HepG2 (cell line): ENCODE measurements around the gene SERTAD3. TPM values are rescaled to one million over a fixed set of nuclear protein-coding genes. Genes with fewer than 3 reads are reported as not detected.

Experiments used
- CHD4 ChIP-seq: fragments of 200-600 bp; sonication (generic); IDR thresholded peaks from 2 replicates; pipeline ENCODE4 v1.7.0; 2017; ENCODE audit warnings: mild to moderate bottlenecking, low read length, borderline replicate concordance
- FOXP1 ChIP-seq, 2 experiments: fragments of 450-650 bp in 1 of 2; IDR thresholded peaks; 2 replicates each; pipeline ENCODE4 v1.6.1; 2017 to 2018; ENCODE audit warnings: antibody characterized with exemption in 1 of 2
- GTF3A ChIP-seq: sonication (generic); formaldehyde crosslinking; conservative IDR thresholded peaks from 2 replicates; pipeline ENCODE4 v1.4.0; 2020; ENCODE audit warnings: mild to moderate bottlenecking, missing genetic modification reagents
- HMG20B ChIP-seq: conservative IDR thresholded peaks from 2 replicates; pipeline ENCODE4 v1.6.1; 2016; ENCODE audit warnings: missing genetic modification reagents, missing compliant biosample characterization
- KMT2B ChIP-seq: IDR thresholded peaks from 2 replicates; pipeline ENCODE4 v1.6.1; 2016; ENCODE audit warnings: missing genetic modification reagents, missing compliant biosample characterization
- MBNL3 ChIP-seq: fragments of 250-450 bp; sonication (Bioruptor Pico); conservative IDR thresholded peaks from 2 replicates; pipeline ENCODE4 v1.8.0; 2022; ENCODE audit warnings: mild to moderate bottlenecking, inconsistent platforms
- SALL1 ChIP-seq: sonication (generic); formaldehyde crosslinking; IDR thresholded peaks from 2 replicates; pipeline ENCODE4 v1.8.0; 2022; ENCODE audit warnings: mild to moderate bottlenecking, missing genetic modification reagents
- SIN3B ChIP-seq: fragments of 150-350 bp; IDR thresholded peaks from 2 replicates; pipeline ENCODE4 v1.6.1; 2014; ENCODE audit warnings: low read length
- SMAD1 ChIP-seq: sonication (generic); formaldehyde crosslinking; IDR thresholded peaks from 2 replicates; pipeline ENCODE4 v1.4.0; 2020; ENCODE audit warnings: missing genetic modification reagents, low read depth, mild to moderate bottlenecking, borderline replicate concordance
- TBP ChIP-seq: sonication (generic); formaldehyde crosslinking; IDR thresholded peaks from 2 replicates; pipeline ENCODE4 v1.5.0; 2020; ENCODE audit warnings: missing genetic modification reagents
- YEATS2 ChIP-seq: sonication (generic); formaldehyde crosslinking; IDR thresholded peaks from 2 replicates; pipeline ENCODE4 v1.4.0; 2020; ENCODE audit warnings: missing genetic modification reagents, borderline replicate concordance
- ZBTB1 ChIP-seq: sonication (generic); formaldehyde crosslinking; IDR thresholded peaks from 2 replicates; pipeline ENCODE4 v1.4.0; 2020; ENCODE audit warnings: missing genetic modification reagents, borderline replicate concordance
- ZKSCAN5 ChIP-seq: sonication (generic); formaldehyde crosslinking; IDR thresholded peaks from 2 replicates; pipeline ENCODE4 v1.5.1; 2020; ENCODE audit warnings: mild to moderate bottlenecking, missing genetic modification reagents
- ZNF12 ChIP-seq: sonication (generic); formaldehyde crosslinking; IDR thresholded peaks from 2 replicates; pipeline ENCODE4 v1.5.0; 2020; ENCODE audit warnings: missing genetic modification reagents
- ZNF230 ChIP-seq: sonication (generic); formaldehyde crosslinking; IDR thresholded peaks from 2 replicates; pipeline ENCODE4 v1.4.0; 2020; ENCODE audit warnings: mild to moderate bottlenecking, missing genetic modification reagents
- ZNF34 ChIP-seq: sonication (generic); formaldehyde crosslinking; IDR thresholded peaks from 2 replicates; pipeline ENCODE4 v1.4.0; 2020; ENCODE audit warnings: mild to moderate bottlenecking, missing genetic modification reagents, borderline replicate concordance
- ZNF556 ChIP-seq: sonication (generic); formaldehyde crosslinking; IDR thresholded peaks from 2 replicates; pipeline ENCODE4 v1.4.0; 2020; ENCODE audit warnings: mild to moderate bottlenecking, missing genetic modification reagents, borderline replicate concordance
- ZNF781 ChIP-seq: sonication (generic); formaldehyde crosslinking; IDR thresholded peaks from 2 replicates; pipeline ENCODE4 v1.5.1; 2020; ENCODE audit warnings: borderline replicate concordance, mild to moderate bottlenecking, missing genetic modification reagents; ENCODE audit errors: not compliant biosample characterization
- polyA plus RNA-seq, 8 experiments: library from polyadenylated mRNA; depleted of rRNA in 3 of 8; stranded (reverse) in 7 of 8; unstranded in 1 of 8; fragments of >200 nt; fragmentation: Illumina TruSeq in 4 of 8; extraction: Trizol in 4 of 8; gene quantifications; 2 replicates each; pipeline versions ENCODE4 v1.2.1 to v1.2.3, GENCODE V29; 2011 to 2016; ENCODE audit warnings: low read depth in 4 of 8, missing spikeins in 1 of 8, mixed read lengths in 1 of 8; ENCODE audit not compliant: insufficient read depth in 1 of 8
- total RNA-seq, 5 experiments: library from RNA; depleted of rRNA; stranded (reverse); fragments of >200 nt; fragmentation: Illumina TruSeq; extraction: Trizol; gene quantifications; 2 replicates each; pipeline ENCODE4 v1.2.3, GENCODE V29; 2016; ENCODE audit warnings: low read depth in 1 of 5
- TF ChIP-seq, protein P1 (sequence below): sonication (generic); formaldehyde crosslinking; IDR thresholded peaks from 2 replicates; pipeline ENCODE4 v1.5.1; 2020; ENCODE audit warnings: mild to moderate bottlenecking, missing genetic modification reagents, borderline replicate concordance
- TF ChIP-seq, protein P2 (sequence below): sonication (generic); formaldehyde crosslinking; IDR thresholded peaks from 2 replicates; pipeline ENCODE4 v1.4.0; 2020; ENCODE audit warnings: missing genetic modification reagents
- TF ChIP-seq, protein P3 (sequence below): sonication (generic); formaldehyde crosslinking; IDR thresholded peaks from 2 replicates; pipeline ENCODE4 v1.5.1; 2020; ENCODE audit warnings: mild to moderate bottlenecking, moderate library complexity, missing genetic modification reagents
- TF ChIP-seq, protein P4 (sequence below): sonication (generic); formaldehyde crosslinking; IDR thresholded peaks from 2 replicates; pipeline ENCODE4 v1.5.0; 2020; ENCODE audit warnings: missing genetic modification reagents

The SERTAD3 gene
- total and polyA plus RNA-seq, 2 of the 13 experiments (the other 11 are each of a cell fraction or from before 2014, with no cell fraction given): 9.6 to 16.9 TPM

DNA sequence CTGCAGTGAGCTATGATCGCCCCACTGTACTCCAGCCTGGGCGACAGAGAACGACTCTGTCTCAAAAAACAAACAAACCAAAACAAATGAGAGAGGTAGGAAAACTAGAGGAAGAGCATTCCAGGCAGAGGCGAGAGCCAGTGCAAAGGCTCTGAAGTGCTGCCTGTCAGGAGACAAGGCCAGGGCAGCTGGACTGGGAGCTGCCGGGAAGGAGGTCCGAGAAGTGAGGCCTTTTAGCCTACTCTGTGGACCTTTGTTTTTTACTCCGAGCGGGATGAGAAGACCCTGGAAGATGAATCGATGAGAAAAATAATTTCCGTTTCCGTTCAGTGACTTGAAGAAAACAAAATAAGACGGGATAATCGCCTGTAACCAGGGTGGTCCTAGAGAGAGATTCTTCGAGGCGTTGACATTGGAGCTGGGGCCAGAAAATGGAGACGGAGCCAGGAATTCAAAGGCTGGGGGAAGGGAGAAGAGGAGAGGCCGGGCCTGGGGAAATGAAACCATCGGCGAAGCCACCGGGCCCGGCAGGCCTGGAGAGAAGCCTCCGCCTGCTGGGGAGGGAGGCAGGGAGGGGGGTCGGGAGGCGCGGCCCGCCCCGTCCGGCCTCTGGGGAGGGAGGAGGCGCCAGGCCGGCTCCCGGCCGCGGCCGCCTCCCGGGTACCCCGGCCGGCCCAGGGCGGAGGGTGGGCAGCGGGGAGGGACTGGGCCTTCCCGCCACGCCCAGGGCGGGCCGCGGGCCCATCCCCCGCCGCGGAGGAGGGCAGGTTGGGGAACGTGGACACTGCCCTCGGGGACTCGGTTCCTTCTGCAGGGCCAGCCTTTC, 10.5 kb downstream of the SERTAD3 start (continued):
- TF ChIP-seq, protein P1, sequence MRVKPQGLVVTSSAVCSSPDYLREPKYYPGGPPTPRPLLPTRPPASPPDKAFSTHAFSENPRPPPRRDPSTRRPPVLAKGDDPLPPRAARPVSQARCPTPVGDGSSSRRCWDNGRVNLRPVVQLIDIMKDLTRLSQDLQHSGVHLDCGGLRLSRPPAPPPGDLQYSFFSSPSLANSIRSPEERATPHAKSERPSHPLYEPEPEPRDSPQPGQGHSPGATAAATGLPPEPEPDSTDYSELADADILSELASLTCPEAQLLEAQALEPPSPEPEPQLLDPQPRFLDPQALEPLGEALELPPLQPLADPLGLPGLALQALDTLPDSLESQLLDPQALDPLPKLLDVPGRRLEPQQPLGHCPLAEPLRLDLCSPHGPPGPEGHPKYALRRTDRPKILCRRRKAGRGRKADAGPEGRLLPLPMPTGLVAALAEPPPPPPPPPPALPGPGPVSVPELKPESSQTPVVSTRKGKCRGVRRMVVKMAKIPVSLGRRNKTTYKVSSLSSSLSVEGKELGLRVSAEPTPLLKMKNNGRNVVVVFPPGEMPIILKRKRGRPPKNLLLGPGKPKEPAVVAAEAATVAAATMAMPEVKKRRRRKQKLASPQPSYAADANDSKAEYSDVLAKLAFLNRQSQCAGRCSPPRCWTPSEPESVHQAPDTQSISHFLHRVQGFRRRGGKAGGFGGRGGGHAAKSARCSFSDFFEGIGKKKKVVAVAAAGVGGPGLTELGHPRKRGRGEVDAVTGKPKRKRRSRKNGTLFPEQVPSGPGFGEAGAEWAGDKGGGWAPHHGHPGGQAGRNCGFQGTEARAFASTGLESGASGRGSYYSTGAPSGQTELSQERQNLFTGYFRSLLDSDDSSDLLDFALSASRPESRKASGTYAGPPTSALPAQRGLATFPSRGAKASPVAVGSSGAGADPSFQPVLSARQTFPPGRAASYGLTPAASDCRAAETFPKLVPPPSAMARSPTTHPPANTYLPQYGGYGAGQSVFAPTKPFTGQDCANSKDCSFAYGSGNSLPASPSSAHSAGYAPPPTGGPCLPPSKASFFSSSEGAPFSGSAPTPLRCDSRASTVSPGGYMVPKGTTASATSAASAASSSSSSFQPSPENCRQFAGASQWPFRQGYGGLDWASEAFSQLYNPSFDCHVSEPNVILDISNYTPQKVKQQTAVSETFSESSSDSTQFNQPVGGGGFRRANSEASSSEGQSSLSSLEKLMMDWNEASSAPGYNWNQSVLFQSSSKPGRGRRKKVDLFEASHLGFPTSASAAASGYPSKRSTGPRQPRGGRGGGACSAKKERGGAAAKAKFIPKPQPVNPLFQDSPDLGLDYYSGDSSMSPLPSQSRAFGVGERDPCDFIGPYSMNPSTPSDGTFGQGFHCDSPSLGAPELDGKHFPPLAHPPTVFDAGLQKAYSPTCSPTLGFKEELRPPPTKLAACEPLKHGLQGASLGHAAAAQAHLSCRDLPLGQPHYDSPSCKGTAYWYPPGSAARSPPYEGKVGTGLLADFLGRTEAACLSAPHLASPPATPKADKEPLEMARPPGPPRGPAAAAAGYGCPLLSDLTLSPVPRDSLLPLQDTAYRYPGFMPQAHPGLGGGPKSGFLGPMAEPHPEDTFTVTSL: no peak
- TF ChIP-seq, protein P2, sequence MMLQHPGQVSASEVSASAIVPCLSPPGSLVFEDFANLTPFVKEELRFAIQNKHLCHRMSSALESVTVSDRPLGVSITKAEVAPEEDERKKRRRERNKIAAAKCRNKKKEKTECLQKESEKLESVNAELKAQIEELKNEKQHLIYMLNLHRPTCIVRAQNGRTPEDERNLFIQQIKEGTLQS (CRISPR knock-in tag): no peak
- TF ChIP-seq ZNF34 (CRISPR knock-in tag) (no peak), ZNF781 (no peak), MBNL3 (CRISPR knock-in tag) (no peak), HMG20B (CRISPR knock-in tag) (0 out of 2 replicates have a peak, but pooled peaks have one; percentile 41), ZNF12 (CRISPR knock-in tag) (no peak), FOXP1 (IDR thresholded peaks at IDR 0.05) (no peak), FOXP1 (CRISPR knock-in tag; IDR thresholded peaks at IDR 0.05) (no peak), YEATS2 (CRISPR knock-in tag) (no peak), ZKSCAN5 (CRISPR knock-in tag) (no peak), ZBTB1 (CRISPR knock-in tag) (no peak), GTF3A (no peak), ZNF556 (peak; percentile 11; the same call in 1 of the 2 replicates), ZNF230 (CRISPR knock-in tag) (no peak), KMT2B (CRISPR knock-in tag) (no peak), SIN3B (no peak), SMAD1 (no peak), TBP (CRISPR knock-in tag) (no peak), CHD4 (no peak), SALL1 (CRISPR knock-in tag) (peak; percentile 17)
- TF ChIP-seq, protein P3, sequence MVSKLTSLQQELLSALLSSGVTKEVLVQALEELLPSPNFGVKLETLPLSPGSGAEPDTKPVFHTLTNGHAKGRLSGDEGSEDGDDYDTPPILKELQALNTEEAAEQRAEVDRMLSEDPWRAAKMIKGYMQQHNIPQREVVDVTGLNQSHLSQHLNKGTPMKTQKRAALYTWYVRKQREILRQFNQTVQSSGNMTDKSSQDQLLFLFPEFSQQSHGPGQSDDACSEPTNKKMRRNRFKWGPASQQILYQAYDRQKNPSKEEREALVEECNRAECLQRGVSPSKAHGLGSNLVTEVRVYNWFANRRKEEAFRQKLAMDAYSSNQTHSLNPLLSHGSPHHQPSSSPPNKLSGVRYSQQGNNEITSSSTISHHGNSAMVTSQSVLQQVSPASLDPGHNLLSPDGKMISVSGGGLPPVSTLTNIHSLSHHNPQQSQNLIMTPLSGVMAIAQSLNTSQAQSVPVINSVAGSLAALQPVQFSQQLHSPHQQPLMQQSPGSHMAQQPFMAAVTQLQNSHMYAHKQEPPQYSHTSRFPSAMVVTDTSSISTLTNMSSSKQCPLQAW (CRISPR knock-in tag): no peak
- TF ChIP-seq, protein P4, sequence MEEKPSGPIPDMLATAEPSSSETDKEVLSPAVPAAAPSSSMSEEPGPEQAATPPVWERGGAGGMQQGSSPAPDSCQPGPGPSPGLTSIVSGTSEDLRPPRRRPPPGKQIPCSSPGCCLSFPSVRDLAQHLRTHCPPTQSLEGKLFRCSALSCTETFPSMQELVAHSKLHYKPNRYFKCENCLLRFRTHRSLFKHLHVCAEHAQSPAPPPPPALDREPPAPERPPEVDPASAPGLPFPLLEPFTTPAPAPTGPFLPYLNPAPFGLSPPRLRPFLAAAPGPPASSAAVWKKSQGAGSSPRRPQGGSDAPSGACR (CRISPR knock-in tag): no peak
